HS-27A (cell line): ENCODE results near the gene MISP3.

Experiments
- DNase-seq: peaks from one replicate; pipeline ENCODE4 v3.0.0-alpha.2; 2012; ENCODE audit warnings: low read depth, missing footprints

MISP3 gene

GRCh38 chr19:14080887-14081796, 8.6 kb downstream of the MISP3 start:
- peak; percentile 98 for DNase-seq

GRCh38 chr19:14081797-14082674, 9.4 kb downstream of the MISP3 start:
- no peak for DNase-seq

GRCh38 chr19:14082675-14082960, 10.0 kb downstream of the MISP3 start:
- DNase-seq: no peak

GRCh38 chr19:14085309-14085995, 12.9 kb downstream of the MISP3 start, which contains the start of gene C19orf67:
C19orf67 (minus strand) TSS chr19:14085783; CDS start chr19:14085627, 156 bp downstream.
- no peak for DNase-seq

DNA sequence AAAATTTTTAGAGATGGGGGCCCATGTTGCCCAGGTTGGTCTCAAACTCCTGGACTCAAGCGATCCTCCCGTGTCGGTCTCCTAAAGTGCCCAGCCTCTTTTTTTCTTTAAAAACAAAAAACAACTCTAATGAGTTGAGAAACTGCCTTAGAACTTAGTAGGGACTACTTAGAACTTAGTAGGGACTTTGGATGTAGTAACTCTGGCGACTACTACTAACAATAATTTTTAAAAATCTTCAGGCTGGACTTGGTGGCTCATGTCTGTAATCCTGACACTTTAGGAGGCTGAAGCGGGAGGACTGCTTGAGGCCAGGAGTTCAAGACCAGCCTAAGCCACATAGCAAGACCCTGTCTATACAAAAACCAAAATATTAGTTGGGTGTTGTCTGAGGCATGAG, 13.5 kb downstream of the MISP3 start:
- DNase-seq: no peak

DNA sequence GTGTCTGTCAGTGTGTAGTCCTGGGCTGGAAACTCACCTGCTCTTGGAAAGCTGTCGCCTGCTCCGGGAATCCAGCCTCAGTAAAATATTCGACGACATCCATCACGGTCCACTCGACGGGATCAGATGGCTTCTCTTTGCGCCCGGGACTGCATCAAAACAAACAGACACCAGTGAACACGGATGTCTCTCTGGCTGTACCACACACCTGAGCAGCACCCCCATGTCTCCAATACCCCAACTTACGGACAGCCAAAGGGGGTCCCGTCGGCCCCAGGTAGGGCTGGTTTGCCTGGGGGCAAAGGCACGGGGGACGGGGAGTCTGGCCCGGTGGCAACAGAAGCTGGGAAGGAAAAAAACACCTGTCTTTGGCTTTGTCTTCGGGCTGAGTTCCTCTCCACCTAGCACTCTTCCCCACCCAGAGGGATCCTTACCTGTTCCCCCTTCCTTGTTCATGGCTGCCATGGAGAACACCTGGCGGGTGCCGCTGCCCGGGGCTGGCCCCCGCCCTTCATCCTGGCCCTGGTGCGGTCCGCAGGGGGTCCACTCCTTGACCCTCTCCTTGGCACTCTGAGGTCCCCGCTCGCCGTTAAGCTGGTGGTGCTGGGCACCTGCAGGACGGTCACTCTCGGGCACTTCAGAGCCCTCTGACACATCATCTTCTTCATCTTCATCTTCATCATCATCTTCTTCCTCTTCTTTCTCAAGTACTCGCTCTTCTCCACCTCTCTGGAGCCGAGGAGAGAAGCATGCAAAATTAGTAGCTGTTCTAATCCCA, 16.2 kb downstream of the MISP3 start:
- DNase-seq: no peak

- DNase-seq: no peak
Measured at GRCh38 chr19:14089412-14089661, 16.8 kb downstream of the MISP3 start.

GRCh38 chr19:14089662-14090508, 17.3 kb downstream of the MISP3 start:
- DNase-seq: no peak

DNA sequence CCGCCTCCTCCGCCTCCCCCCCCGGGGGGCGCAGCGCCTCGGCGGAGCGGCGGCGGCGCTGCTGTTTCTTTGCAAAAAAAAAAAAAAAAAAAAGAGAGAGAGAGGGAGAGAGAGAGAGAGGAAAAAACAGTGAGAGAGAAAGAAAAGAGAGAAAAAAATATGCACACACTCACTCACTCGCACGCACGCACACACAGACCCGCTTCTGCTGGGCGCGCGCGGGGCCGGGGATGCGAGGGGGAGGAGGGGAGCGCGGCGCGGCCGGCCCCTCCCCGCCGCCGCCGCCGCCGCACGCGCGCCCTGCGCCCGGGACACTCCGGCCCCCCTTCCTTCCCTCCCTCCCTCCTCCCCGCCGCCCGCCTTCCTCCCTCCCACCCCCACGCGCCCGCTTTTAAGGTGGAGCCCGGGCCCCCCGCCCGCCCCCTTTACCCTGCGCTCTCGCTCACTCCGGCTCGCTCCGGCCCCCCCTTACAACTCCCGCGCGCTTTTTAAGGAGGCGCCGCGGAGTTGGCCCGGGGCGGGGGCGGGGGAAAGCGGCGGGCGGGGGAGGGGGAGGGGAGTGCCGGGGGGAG, 18.0 kb downstream of the MISP3 start, which contains the start of gene SAMD1:
Gene SAMD1, minus strand, starts transcription at position 243 of the 572 bp plus-strand sequence.
- no peak for DNase-seq

DNA sequence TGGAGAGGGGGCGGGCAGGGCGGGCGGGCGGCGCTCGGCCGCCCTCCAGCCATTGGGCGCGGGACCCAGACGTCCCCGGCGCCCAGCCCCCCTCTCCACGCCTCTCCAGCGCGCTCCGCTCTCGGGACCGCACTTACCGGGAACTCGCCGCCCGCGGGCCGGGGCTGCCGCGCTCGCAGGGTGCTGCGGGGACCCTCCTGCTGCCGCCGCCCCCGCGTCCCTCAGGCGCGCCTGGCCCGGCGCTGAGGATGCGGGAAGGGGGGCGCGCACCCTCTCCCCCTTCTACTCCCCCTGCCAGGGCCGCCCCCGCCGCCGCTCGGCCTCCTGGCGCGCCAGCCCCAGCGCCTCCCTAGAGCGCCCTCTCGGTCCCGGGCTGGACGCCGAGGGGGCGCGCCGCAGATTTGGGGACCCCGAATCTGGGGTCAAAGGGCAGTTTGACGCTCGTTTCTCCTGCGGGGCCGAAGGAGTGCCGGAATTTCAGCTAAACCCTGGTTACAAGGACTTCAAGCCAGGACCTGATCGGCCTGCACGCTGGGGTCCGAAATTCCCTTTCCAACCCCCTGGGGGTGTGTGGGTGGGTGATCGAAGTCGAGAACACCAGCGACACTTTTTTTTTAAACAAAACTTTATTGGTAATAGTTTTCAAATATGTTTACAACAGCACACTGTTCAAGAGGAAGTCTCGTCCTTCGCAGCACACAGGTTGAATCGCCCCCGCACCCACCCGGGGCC, 18.7 kb downstream of the MISP3 start:
- DNase-seq: no peak

DNA sequence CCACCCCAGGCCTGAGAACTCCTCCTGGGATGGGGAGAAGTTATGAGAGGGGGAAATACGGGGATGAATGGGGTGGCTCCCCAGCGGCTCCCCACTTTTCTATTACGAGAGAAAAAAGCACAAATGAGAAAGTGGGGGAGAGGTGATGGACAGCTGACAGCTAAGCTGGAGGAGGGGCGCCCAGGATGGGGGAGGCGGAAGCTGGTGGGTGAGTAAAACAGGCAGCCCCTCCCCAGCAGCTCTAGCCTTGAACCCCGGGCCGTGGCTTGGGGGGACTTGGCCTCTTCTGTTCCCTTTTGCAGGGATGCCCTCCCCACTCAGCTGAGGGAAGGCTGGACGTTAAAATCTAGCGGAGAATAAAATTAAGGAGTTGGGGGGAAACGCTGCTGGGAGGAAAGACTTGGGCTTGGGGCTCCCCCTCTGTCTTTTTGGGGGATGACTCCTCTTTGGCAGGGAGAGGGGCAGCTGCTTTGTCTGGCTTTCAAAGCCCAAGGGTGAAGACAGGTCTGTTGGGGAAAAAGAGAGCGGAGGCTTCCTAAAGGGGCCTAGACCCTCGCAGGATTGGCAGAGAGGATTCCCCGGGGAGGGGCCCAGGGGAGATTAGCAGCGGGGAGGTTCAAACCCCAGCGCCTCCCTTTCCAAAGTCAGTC, 19.4 kb downstream of the MISP3 start:
- DNase-seq: no peak

DNA sequence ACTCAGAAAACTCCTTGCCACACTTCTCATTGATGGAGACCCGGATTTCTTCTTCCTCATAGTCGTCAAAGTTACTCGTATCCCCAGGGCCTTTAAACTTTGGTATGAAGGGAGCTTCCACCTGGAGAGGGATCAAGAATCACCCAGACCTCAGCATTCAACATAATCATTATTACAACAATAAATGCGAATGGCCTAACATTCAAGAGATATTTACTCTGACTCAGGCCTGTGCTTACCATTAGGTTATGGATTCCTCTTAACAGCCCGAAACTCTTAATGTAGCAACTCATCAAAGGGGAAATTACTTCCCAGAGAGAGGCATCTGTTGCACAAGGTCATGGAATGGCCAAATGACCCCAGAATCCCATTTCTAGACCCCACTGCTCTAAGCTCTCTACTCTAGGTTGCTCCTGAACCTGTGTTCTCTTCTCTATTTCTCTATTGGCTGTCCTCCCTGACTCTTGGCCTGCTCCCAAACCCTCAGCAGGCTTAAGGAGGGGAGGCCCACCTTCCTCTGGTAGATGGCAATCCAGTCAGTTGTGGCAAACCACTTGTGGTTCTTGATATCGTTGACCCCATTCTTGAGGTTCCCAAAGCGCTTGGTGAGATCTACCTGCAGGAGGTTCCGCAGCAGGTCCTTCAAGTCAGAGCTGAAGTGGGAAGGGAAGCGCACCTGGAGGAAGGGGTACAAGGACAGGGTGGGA, 20.7 kb downstream of the MISP3 start:
- no peak for DNase-seq

GRCh38 chr19:14094854-14095253, 22.3 kb downstream of the MISP3 start:
- DNase-seq: no peak

DNA sequence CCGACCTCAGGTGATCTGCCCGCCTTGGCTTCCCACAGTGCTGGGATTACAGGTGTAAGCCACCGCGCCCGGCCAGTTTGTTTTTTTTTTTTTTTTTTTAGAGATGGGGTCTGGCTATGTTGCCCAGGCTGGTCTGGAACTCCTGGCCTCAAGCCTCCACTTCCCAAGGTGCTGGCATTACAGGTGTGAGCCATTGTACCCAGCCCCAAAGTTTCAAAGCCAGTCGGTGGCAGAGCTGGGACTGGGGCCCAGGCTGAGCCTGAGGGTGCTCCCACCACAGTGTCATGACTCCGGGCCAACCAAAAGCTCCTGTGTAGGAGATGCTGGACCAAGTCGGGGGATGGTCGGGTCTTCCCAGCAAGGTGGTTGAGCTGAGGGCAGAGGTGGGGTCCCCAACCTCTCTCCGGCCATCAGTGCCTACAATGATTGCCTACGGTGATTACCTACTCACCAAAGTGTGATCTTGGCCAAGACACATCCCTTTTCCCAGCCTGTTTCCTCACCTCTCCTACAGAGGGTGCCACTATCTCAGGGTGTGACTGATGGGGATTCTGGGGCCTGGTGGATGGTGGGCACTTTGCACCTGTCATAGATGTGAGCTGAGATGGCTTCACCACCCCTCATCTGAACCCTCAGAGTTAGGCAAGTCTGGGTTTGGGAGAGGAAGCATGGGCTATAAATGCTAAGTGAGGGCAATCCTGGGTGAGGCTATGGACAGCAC, 23.8 kb downstream of the MISP3 start:
- DNase-seq: no peak

DNA sequence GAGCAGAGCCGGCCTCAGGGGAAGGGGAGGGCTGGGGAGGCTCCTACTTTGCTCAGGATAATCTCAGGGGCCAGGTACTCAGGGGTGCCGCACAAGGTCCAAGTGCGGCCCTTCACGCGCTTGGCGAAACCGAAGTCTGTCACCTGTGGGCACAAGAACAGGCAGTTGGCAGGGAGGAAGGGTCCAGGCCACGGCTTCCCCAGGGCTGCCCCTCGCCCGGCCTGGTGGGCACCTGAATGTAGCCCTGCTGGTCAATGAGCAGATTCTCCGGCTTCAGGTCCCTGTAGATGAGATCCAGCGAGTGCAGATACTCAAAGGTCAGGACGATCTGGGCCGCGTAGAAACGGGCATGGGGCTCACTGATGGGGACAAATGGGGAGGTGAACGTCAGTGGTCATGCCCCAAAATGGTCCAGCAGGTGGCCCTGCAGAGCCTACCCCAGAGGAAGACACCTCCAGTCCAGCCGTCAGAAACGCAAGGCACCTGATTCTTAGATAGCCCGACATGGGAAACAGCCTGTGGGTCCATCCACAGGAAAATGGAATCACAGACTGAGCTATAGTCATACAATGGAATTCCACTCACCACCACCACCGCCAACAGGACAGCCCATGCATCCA, 25.1 kb downstream of the MISP3 start:
- DNase-seq: no peak

- no peak for DNase-seq
Measured at GRCh38 chr19:14101003-14101545, 28.5 kb downstream of the MISP3 start.

DNA sequence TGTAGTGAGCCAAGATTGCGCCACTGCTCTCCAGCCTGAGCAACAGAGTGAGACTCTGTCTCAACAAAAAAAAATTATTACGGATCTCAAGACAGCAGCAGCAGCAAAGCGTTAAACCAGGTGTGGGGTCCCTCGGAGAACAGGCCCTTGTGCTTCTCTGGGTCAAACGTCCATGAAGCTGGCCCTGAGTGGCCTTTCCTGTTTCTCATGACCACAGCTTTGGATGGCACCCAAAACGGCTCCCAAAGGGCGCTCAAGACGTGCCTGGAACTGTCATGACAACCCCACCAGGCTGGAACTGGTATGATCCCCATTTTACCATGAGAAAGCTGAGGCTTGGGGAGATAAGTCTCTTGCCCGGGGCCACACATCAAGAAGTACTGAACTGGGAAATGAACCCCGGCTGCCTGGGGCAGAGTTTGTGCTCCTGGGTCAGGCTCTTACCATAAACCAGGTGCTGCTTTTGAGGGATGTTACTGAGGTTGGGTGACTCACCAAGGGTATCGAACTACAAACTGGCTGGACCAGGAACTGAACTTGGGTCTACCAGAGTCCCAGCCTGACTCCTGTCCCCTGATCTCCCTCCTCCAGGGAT, 29.6 kb downstream of the MISP3 start:
- DNase-seq: no peak
